ENCODE measurements around the gene CFAP65.
A peak's percentile ranks its signal among the peaks of the same experiment; 100 is the strongest.

Gene CFAP65, protein sequence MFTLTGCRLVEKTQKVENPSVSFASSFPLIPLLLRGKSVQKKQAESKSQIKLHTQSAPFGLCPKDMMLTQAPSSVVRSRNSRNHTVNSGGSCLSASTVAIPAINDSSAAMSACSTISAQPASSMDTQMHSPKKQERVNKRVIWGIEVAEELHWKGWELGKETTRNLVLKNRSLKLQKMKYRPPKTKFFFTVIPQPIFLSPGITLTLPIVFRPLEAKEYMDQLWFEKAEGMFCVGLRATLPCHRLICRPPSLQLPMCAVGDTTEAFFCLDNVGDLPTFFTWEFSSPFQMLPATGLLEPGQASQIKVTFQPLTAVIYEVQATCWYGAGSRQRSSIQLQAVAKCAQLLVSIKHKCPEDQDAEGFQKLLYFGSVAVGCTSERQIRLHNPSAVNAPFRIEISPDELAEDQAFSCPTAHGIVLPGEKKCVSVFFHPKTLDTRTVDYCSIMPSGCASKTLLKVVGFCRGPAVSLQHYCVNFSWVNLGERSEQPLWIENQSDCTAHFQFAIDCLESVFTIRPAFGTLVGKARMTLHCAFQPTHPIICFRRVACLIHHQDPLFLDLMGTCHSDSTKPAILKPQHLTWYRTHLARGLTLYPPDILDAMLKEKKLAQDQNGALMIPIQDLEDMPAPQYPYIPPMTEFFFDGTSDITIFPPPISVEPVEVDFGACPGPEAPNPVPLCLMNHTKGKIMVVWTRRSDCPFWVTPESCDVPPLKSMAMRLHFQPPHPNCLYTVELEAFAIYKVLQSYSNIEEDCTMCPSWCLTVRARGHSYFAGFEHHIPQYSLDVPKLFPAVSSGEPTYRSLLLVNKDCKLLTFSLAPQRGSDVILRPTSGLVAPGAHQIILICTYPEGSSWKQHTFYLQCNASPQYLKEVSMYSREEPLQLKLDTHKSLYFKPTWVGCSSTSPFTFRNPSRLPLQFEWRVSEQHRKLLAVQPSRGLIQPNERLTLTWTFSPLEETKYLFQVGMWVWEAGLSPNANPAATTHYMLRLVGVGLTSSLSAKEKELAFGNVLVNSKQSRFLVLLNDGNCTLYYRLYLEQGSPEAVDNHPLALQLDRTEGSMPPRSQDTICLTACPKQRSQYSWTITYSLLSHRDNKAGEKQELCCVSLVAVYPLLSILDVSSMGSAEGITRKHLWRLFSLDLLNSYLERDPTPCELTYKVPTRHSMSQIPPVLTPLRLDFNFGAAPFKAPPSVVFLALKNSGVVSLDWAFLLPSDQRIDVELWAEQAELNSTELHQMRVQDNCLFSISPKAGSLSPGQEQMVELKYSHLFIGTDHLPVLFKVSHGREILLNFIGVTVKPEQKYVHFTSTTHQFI (N-terminal part only)

DNA sequence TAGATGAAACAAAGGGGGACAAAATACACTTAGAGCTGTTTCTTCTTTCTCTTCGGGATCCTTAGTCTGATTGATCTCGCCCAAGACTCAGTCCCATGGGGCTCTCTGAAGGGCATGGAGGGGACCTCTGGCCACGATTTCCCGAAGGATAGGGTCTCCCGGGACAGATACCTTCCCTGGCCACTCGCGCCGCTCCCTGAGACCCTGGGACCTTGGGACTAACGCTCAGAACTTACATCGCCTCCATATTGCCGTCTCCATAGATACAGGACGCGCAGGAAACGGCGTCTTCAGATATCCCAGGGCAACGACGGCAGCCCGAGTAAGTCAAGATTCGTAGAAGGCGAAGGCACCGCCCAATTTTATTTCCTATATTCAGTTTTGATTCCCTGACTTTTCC, at the start of gene CFAP65:
CFAP65 (minus strand) TSS at position 265 of the 400 bp plus-strand sequence. CDS start 2,468 bp downstream, outside the sequence.
- no peak for DNase-seq
- in situ Hi-C loops (cut with MboI; ENCODE audit: low pct_unique_long_range_greater_than_20kb, low sequenced_read_pairs), result no loop called here

DNA sequence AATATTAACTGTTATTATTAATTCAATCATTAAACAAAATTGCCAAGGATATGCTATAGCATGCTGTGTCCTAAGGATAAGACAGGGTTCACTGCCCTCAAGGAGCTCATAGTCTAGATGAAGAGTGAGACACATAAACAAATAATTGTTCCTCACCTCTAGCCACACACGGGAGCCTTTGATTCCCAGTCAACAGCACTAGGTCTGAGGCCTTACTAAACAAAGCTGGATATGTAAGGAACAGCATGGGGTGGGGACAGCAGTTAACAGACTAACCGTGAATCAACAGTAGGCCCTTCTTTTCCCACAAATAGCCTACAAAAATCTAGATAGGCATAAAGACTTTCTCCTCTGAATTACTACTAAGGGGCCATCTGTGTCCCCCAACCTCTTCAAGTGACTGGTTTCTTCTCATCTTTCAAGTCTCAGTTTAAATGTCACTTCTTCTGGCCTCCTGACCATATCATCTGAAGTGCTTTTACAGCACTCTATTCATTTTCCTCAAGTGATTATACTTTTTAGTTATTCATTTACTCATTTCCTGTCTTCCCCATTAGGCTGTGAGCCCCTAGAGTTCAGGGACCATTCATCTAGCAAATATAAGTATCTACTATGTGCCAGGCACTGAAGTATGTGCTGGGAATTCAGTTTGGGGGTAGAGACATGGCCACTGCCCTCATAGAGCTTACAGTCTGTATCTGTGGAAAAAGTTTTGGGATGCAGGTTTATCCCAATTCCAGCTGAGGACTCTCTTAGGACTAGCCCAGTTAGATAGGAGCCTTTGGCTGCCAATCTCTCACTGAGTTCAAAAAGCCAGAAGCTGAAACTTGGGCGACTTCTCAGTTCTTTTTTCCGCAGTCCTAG, 49.4 kb upstream of the CFAP65 start:
- no peak for DNase-seq
- in situ Hi-C loops (cut with MboI; ENCODE audit: low pct_unique_long_range_greater_than_20kb, low sequenced_read_pairs), result no loop called here

DNA sequence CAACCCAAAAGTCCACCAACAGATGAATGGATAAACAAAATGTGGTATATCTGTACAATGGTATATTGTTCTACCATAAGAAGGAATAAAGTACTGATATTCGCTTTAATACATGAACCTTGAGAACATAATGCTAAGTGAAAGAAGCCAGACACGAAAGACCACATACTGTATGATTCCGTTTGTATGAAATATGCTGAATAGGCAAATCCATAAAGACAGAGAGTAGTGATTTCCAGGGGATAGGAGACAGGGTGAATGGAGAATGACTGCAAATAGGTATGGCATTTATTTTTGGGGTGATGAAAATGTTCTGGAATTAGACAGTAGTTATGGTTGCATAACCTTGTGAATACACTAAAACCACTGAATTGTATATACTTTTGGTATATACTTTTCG, 48.0 kb upstream of the CFAP65 start:
- DNase-seq, result no peak
- in situ Hi-C loops (cut with MboI; ENCODE audit: low pct_unique_long_range_greater_than_20kb, low sequenced_read_pairs), result no loop called here

DNA sequence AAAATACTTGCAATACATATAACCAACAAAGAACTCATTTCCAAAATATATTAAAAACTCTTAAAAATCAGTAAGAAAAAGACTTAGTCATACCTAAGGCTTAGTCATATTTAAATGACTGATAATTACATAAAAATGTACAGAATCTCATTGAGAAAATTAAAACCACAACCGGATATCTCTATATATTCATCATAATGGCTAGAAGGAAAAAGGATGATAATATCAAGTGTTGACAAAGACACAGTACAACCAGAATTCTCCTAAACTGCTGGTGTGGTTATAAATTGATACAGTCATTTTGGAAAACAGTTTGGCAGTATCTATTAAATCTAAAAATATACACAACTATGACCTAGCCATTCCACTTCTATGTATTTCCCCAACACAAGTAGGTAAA, 46.5 kb upstream of the CFAP65 start:
- in situ Hi-C loops (cut with MboI; ENCODE audit: low pct_unique_long_range_greater_than_20kb, low sequenced_read_pairs), result no loop called here
- DNase-seq, result no peak

DNA sequence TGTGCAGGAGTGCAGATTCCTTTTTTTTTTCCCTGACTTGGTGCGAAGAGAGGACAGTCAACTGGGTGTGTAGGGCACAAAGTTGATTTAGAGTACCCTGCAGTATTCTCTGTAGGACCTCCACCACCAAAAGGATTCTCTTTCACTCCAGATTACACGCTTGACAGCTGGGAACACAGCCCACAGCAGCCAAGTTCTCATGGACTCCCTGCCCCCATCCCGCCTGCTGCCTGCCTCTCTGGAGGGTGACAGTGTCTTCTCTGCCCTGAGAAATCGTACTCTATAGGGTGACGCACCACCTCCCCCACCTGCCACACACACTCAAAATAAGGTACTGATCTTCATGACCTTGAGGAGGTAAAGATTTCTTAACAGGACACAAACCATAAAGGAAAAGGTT, 46.0 kb upstream of the CFAP65 start:
- in situ Hi-C loops (cut with MboI; ENCODE audit: low pct_unique_long_range_greater_than_20kb, low sequenced_read_pairs), result no loop called here
- no peak for DNase-seq

DNA sequence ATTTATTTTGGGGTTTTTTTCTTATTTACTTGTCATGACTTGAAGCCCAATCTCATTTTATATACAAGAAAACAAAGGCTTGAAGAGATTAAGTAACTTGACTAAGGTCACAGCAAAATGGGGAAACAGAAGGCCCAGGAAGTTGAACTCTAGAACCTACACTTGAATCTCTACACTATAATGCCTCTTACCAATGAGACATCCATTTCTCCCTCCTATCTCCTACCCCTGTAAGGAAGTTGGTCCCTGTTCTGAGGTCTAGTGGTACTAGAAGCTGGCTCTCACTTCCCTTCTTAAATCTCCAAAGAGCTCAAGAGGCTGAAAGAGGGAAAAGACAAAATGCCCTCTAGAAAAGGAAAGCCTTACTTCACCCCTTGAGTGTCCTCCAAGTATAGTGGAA, 44.9 kb upstream of the CFAP65 start:
- in situ Hi-C loops (cut with MboI; ENCODE audit: low pct_unique_long_range_greater_than_20kb, low sequenced_read_pairs), result no loop called here
- no peak for DNase-seq

DNA sequence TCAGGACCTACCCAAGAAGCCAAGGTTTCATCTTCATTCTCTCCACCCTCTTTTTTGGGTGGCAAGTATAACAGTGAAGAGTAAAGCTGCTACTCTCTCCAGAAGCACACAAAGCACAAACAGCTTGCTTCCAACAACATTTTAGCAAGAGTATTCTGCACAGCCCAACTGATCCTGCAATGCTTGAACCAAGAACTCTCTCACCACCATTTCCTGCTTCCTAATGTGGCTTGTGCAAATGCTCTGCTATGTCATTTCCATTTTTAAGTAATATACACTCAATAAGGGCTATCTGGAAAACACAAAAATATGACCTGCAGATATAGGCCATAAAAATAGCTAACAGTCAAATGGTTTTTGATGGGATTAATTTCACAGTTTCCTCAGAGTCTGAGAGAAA, 43.5 kb upstream of the CFAP65 start:
- in situ Hi-C loops (cut with MboI; ENCODE audit: low pct_unique_long_range_greater_than_20kb, low sequenced_read_pairs), result no loop called here
- no peak for DNase-seq

DNA sequence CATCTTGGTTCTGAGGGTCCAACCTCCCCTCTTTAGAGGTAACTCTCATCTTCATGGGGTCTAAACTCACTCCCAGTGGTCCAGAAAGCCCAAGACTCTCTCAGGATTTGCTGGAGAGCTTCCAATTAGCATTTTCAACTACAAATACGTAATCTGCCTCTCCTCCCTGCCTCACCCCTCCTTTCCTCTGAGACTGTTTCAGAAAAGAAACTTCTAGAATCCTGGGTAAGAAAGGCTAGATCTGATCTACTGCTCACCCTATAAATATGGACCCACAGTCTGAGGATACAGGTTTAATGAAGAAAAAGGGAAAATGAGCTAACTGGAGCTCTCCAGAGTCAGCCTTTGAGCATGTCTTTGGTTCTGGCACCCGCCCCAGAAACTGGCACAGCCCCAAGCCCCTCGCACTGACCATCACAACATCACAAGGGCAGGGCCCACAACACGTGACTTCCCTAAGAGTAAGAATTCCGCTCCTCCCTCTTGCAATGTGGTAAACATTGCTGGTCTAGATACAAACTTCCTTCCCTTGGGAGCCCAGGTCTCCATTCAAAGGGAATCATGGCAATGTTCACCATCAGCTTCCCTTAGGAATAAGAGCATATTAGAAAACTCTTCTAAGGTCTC, 41.1 kb upstream of the CFAP65 start:
- no peak for DNase-seq
- in situ Hi-C loops (cut with MboI; ENCODE audit: low pct_unique_long_range_greater_than_20kb, low sequenced_read_pairs), result no loop called here

DNA sequence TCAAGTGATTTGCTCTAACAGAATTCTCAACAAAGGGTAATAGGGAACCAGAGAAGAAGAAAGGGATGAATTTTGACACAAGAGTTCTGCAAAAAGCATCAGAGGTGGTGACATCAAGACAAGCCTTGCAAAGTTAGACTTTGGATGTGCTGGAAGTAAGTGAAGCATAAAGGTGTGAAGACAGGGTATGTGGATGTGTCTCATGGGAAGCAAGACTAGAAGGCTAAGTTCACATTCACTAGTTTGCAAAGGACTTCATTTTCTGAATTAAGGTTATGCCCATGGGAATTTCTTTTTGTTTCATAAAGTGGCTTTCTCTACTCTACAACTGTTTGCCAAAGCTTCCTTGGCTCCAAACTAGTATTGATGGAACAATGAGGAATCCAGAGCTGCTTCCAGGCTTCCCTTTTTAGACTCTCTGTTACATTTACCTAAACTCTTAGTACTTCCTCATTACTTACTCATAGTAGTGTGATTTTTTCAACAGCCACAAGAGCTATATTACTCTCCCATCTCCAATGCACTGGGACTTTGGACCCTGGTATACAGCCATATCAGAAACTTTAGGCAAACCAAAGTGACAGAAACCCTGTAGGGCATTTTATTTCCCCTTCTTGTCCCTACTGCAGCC, 40.5 kb upstream of the CFAP65 start:
- DNase-seq, result no peak
- in situ Hi-C loops (cut with MboI; ENCODE audit: low pct_unique_long_range_greater_than_20kb, low sequenced_read_pairs), result no loop called here

DNA sequence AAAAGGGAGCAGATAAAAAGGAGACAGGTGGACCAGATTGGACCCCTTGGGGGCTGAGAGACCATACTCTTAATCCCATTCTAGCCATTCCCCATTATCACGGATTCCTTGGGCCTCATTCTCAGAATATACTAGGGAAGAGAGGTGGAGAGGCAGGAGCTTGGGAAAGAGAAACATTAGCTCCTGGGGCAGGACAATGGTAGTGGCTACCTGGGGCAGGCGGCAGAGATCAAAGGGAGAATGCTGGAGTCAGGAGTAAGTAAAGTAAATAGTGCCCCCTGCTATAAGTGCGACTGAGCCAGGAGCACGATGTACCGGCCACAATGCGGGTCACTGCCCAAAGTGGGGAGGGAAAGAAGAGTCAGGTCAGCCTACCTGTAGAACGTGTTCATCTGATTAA, 39.8 kb upstream of the CFAP65 start:
- no peak for DNase-seq

DNA sequence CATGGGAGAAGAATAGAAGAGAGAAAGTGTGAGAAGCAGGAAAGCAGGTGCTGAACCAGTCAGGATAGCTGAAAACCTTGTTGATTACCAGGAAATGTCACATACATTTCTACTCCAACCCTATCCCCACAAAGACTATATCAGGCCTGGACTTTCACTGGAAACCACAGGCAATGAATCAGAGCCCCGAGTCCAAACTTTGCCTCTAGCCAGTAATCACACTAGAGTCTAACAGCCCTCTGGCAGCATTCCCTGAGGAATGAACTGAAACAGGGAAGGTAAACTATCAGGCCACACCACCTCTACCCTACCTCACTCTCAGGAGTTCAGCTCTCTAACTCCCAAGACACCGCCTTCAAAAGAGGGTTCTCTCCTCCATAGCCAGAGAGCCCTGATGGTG, 38.1 kb upstream of the CFAP65 start:
- DNase-seq, result no peak
- in situ Hi-C loops (cut with MboI; ENCODE audit: low pct_unique_long_range_greater_than_20kb, low sequenced_read_pairs), result no loop called here

More for the DNA sequence above, 39.8 kb upstream of the CFAP65 start:
- in situ Hi-C loops (cut with MboI; ENCODE audit: low pct_unique_long_range_greater_than_20kb, low sequenced_read_pairs), result no loop called here

DNA sequence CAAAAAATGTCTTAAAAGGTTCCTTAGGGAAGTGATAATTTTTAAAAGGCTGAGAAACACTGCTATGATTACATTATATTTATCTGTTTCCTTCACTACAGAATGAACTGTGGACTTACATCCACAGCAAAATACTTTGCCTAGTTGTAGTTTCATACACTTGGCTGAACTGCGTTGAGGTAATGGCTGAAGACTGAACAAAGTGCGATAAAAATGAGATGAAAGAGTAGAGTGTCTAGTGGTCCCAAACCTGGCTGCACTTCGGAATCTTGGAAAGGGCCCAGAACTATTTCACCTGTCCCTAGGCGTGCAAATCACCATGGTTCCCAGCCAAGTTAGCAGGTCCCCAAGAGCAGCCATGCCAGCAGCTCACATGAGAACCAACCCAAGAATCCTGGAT, 37.6 kb upstream of the CFAP65 start:
- in situ Hi-C loops (cut with MboI; ENCODE audit: low pct_unique_long_range_greater_than_20kb, low sequenced_read_pairs), result no loop called here
- DNase-seq, result no peak

DNA sequence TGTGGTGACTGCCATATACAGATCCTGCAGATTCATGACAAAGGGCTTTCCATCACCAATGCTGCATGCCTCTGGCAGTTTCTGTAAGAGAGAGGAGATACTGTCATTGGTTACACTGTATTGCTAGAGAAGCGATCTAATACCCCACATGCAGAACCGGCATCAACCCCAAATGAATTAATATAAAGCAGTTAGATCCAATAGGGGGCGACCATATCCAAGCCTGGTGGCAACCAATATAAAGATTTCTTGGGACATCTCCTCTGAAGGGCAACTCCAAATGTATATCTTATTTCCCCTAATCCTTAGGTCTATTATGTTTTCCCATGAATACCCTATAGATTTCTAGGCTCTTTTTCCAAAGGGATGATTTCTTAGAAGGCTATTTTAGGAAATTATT, 36.8 kb upstream of the CFAP65 start:
- DNase-seq, result no peak
- in situ Hi-C loops (cut with MboI; ENCODE audit: low pct_unique_long_range_greater_than_20kb, low sequenced_read_pairs), result no loop called here

DNA sequence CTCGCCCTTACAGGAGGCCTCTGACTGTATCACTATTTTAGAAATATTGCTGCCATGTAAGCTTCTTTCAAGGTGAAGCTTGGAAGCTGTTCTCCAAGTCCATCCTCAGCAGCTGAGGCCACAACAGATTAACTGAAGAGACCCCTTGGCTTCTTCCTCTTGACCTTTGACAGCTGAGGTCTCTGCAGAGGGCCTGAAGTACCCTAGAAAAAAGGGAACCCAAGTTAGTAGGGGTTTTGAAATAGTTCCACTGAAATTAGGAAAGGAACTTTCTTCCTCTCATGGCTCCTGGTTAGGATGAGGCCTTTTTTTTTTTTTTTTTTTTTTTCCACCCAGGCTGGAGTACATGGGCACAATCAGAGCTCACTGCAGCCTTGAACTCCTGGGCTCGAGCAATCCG, 34.9 kb upstream of the CFAP65 start:
- in situ Hi-C loops (cut with MboI; ENCODE audit: low pct_unique_long_range_greater_than_20kb, low sequenced_read_pairs), result no loop called here
- no peak for DNase-seq

DNA sequence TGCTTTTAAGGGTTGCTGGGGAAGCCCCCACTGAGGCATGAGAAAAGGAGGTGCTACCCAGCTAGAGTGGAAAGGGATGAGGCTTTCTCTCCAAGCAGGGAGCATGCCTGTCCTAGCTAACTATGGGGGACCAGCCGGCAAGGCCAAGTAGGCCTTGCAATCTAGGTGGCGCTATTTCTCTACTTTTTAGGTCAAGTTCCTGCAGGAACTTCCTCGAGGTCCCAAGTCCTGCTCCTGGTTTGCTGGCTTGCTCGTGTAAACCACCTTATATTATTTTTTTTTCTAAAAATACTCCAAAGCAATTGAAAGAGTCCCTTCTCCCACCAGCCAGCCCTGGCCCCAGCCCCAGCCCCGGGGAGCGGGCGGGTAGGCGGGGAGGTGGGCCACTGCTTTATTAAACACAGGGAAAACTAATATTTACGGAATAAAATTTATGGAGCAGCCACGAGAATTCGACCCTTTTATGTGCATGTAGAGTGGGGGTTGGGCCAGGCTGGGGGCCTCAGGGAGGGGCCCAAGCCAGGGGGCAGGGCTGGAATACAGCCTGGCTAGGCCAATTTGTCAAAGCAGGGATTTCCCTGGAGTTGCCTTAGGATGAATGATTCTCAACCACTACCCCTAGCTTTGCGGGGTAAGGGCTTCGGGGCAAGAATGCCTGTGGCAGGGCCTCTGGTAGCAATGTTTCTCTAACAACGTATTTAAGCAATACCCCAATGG, 32.3 kb upstream of the CFAP65 start:
- in situ Hi-C loops (cut with MboI; ENCODE audit: low pct_unique_long_range_greater_than_20kb, low sequenced_read_pairs), result no loop called here
- DNase-seq, result peak; percentile 48

DNA sequence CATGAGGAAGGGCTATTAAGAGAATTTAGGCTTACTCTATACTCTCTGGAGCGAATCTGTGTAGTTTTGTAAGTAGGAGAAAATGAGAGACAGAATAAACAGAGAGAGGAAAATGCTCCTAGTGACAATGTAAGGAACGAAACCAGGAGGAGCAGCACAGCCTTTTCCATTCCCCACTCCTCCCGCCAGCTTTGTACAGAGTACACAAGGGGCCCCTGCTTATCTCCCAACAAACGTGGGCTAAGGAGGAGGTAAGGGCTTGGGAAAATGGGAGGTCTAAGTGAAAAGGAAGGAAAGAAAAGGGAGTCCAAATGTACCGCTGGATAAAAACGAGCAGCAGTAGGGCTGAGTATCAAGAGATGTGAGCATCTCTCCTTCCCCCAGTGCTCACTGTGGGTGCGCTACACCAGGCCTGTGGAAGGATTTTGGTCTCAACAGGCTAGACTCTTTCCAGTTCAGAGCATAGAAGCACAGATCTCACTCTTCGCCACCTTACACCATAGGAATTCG, 31.5 kb upstream of the CFAP65 start:
- in situ Hi-C loops (cut with MboI; ENCODE audit: low pct_unique_long_range_greater_than_20kb, low sequenced_read_pairs), result no loop called here
- DNase-seq, result no peak
